H1 (cell line): ENCODE data around the gene PBXIP1. TPM values are rescaled to one million over a fixed set of nuclear protein-coding genes. Genes with fewer than 3 reads are reported as not detected.

Source experiments
- CHD7 ChIP-seq: fragments of 300-600 bp; sonication (generic); IDR thresholded peaks from 2 replicates; pipeline ENCODE4 v1.7.1; 2012; ENCODE audit warnings: low read length, moderate library complexity, mild to moderate bottlenecking, inconsistent platforms; ENCODE audit not compliant: insufficient replicate concordance
- POLR2AphosphoS5 ChIP-seq: IDR thresholded peaks from 2 replicates; pipeline ENCODE4 v1.6.1; 2011; ENCODE audit warnings: low read depth, low read length
- RXRA ChIP-seq: IDR thresholded peaks from 2 replicates; pipeline ENCODE4 v1.6.1; 2011; ENCODE audit warnings: low read depth, mild to moderate bottlenecking, low read length, moderate library complexity; ENCODE audit not compliant: insufficient read depth
- SP4 ChIP-seq: IDR thresholded peaks from 2 replicates; pipeline ENCODE4 v1.6.1; 2012; ENCODE audit warnings: low read length, inconsistent platforms
- polyA plus RNA-seq, 7 experiments: library from polyadenylated mRNA; depleted of rRNA in 3 of 7; stranded (reverse) in 5 of 7; unstranded in 2 of 7; fragments of >200 nt in 5 of 7; fragments of 200-250 nt in 2 of 7; gene quantifications; 1 replicate in 5 of 7; 2 replicates in 1 of 7; 4 replicates in 1 of 7; pipeline versions ENCODE4 v1.2.1 to v1.2.3, GENCODE V29; 2011 to 2013; ENCODE audit warnings: missing spikeins in 2 of 7, mixed read lengths in 2 of 7
- total RNA-seq: library from RNA; stranded (reverse); fragmentation: NEBNext Ultra II Directional; extraction: Animal tissue kit (Norgen Biotek cat#: 25700); gene quantifications from 2 replicates; pipeline ENCODE4 v1.2.1, GENCODE V29; 2021

PBXIP1 gene
- total and polyA plus RNA-seq, 2 of the 8 experiments (the other 6 are each of a cell fraction or from before 2014, with no cell fraction given), result 12.0 to 19.8 TPM

- TF ChIP-seq CHD7, result no peak
- TF ChIP-seq POLR2AphosphoS5, result no peak
- no peak for TF ChIP-seq RXRA
- no peak for TF ChIP-seq SP4
These were observed 14.4 kb downstream of the PBXIP1 start (continued) for GRCh38 chr1:154941333-154942013.
